ENCODE results near the gene AKAP4.

AKAP4 gene

DNA sequence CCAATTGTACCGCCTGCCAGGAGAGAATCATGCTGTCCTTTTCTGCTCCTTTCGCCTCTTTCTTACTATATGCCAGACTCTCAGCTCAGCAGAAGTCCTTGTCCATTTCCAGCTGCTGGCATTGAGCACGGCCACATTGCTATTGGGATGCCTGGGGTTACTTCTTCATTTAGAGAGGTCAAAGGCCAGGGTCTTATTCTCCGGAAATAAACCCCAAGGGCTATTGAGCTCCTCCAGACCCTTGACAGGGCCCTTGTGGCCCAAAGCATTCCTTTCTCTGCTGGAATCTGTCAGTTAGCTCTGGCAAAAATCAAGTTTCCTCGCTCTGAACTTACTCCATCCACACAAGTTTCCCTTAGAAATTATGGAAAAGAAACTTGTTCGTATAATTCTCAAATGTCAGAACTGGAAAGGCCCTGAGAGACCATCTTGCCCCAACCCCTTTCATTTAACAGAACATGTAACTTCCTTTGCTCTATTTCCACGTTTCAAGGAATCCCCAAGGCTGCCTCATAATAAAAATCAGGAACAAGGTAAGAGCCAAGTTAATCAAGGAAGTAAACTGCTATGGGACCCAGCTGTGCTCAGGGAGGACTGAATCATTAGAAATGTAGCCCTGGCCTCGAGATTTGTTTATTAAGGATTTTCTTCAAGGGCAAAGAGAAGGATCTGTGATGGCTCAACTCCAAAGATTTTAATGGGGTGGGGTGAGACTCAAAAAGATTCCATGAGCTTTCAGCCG is 11.8 kb downstream of the AKAP4 start:
- no peaks in the 10 kb centered on the region for H3K9me3 Mint-ChIP-seq
- peak overlapping the region; percentile 75 to 93 (median 81) for H3K27ac Mint-ChIP-seq
- peaks cover 48% of the 10 kb centered on the region for H3K4me1 Mint-ChIP-seq
- H3K27me3 Mint-ChIP-seq (ENCODE audit: low read depth) = no peaks in the 10 kb centered on the region
- no peak overlapping the region for H3K4me3 Mint-ChIP-seq
- TF ChIP-seq, protein P1, sequence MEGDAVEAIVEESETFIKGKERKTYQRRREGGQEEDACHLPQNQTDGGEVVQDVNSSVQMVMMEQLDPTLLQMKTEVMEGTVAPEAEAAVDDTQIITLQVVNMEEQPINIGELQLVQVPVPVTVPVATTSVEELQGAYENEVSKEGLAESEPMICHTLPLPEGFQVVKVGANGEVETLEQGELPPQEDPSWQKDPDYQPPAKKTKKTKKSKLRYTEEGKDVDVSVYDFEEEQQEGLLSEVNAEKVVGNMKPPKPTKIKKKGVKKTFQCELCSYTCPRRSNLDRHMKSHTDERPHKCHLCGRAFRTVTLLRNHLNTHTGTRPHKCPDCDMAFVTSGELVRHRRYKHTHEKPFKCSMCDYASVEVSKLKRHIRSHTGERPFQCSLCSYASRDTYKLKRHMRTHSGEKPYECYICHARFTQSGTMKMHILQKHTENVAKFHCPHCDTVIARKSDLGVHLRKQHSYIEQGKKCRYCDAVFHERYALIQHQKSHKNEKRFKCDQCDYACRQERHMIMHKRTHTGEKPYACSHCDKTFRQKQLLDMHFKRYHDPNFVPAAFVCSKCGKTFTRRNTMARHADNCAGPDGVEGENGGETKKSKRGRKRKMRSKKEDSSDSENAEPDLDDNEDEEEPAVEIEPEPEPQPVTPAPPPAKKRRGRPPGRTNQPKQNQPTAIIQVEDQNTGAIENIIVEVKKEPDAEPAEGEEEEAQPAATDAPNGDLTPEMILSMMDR (IDR thresholded peaks at IDR 0.05; ENCODE audit: unreplicated experiment in 3 of 3) = no peak
- no peaks in the 10 kb centered on the region for H3K36me3 Mint-ChIP-seq (ENCODE audit: low read depth)

DNA sequence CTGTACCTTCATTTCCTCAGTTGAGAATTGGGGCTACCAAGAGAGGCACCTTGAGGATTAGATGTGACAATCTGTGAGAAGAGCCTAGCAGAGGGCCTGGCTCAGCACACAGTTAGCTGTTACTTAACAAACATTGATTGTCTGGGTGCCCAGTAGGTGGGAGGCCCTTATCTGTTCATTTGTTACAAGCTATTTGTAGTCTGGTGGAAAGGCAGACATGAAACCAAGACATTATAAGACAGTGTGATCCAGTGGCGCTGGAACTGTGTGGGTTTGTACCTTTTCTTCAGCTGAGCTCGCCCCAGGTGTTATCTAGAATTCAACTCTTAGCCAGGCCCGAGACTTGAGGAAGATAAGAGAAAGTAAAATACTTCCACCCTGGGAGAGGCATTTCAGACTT is 16.9 kb downstream of the AKAP4 start:
- no peaks in the 10 kb centered on the region for H3K36me3 Mint-ChIP-seq (ENCODE audit: low read depth)
- peaks cover 25% of the 10 kb centered on the region for H3K4me1 Mint-ChIP-seq
- H3K27me3 Mint-ChIP-seq (ENCODE audit: low read depth) = no peaks in the 10 kb centered on the region
- peaks cover 5% of the 10 kb centered on the region for H3K9me3 Mint-ChIP-seq
- no peak overlapping the region for H3K27ac Mint-ChIP-seq
- H3K4me3 Mint-ChIP-seq = no peak overlapping the region
- TF ChIP-seq, protein P1 (IDR thresholded peaks at IDR 0.05; ENCODE audit: unreplicated experiment in 3 of 3) = no peak

DNA sequence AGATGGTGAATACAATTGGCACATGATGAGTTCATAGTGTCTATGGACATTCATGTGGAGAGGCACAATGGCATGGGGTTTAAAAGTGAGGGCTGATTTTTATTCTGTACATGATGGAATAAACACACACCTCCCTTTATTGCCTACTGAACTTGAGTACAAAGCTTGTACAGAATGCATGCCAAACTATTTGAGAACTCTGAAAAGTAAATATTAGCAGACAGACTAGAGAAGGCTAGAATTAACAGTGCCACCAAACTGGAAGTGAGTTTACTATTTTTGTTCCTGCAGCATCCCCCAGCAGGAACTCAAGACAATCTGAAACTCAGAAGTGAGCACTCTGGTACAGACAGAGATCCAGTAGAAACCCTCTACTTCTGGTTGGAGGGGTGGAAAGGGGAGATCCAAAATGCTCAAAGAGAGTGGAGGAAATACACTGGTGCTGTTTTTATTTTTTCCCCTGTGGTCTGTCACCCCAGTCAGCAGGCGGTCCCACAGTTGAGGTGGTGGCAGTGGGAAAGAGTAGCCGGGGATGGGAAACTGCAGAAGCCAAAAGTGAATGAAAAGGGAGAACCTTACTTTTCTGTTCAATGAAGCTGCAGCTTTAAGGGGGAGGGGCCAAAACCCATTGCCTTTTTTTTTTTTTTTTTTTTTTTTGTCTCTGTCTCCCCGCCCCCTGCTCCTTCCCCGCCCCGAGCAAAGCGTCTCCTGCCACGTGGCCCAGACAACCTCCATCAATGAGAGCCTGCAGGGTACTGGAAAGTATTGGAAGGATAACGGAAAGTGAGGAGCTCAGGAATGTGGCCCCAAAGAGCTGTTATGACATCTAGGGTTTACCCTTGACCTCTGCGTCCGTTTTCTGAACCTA is 20.5 kb downstream of the AKAP4 start:
- Mint-ChIP-seq H3K9me3 (peaks cover 5% of the 10 kb centered on the region), H3K36me3 (ENCODE audit: low read depth) (no peaks in the 10 kb centered on the region), H3K27ac (no peak overlapping the region), H3K4me1 (no peaks in the 10 kb centered on the region), H3K27me3 (ENCODE audit: low read depth) (no peaks in the 10 kb centered on the region), H3K4me3 (no peak overlapping the region)
- TF ChIP-seq, protein P1 (IDR thresholded peaks at IDR 0.05; ENCODE audit: unreplicated experiment in 3 of 3) = no peak

DNA sequence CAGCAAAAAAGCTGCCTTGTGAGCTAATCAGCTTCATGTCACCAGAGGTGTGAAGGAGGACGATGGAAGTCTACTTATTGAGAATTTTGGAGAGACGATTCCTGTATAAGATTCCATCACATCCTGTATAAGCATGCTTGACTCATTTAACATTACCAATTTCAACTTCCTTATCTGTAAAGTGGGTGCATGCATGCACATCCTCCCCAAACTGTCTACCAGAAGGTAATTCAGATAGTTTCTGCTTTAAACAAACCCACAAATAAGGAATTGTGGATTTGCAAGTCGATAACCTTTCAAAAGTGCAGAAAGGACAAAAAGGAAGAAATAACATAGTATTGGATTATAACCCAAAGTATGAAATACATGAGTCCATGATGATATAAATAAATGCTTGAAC is 31.1 kb downstream of the AKAP4 start:
- no peak overlapping the region for H3K27ac Mint-ChIP-seq
- no peaks in the 10 kb centered on the region for H3K36me3 Mint-ChIP-seq (ENCODE audit: low read depth)
- TF ChIP-seq, protein P1 (IDR thresholded peaks at IDR 0.05; ENCODE audit: unreplicated experiment in 3 of 3) = no peak
- peaks cover 17% of the 10 kb centered on the region for H3K9me3 Mint-ChIP-seq
- H3K4me1 Mint-ChIP-seq = no peaks in the 10 kb centered on the region
- no peaks in the 10 kb centered on the region for H3K27me3 Mint-ChIP-seq (ENCODE audit: low read depth)
- no peak overlapping the region for H3K4me3 Mint-ChIP-seq

DNA sequence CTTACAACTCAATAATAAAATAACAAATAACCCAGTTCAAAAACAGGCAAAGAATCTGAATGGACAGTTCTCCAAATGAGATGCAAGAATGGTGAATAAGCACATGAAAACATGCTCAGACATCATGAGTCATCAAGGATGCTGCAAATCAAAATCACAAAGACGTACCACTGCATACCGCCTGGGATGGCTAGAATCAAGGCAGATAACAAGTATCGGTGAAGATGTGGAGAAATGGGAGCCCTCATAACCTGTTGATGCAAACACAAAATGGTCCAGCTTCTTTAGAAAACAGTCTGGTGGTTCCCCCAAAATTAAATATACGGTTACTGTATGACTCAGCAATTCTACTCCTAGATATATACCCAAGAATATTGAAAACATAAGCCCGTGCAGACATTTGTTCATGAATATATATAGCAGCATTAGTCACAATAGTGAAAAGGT is 32.5 kb downstream of the AKAP4 start:
- Mint-ChIP-seq H3K4me3 (no peak overlapping the region), H3K36me3 (ENCODE audit: low read depth) (no peaks in the 10 kb centered on the region), H3K4me1 (no peaks in the 10 kb centered on the region), H3K9me3 (peaks cover 9% of the 10 kb centered on the region), H3K27ac (no peak overlapping the region), H3K27me3 (ENCODE audit: low read depth) (no peaks in the 10 kb centered on the region)
- TF ChIP-seq, protein P1 (IDR thresholded peaks at IDR 0.05; ENCODE audit: unreplicated experiment in 3 of 3) = no peak

Data from nephron (organoid).